GM12801 (cell line): ENCODE results near the gene UNC5C.

Experiments
- TF ChIP-seq, protein P1 (sequence below): IDR thresholded peaks from one replicate; pipeline ENCODE4 v1.5.1; 2011; ENCODE audit warnings: control low read depth; ENCODE audit not compliant: insufficient read length; ENCODE audit errors: extremely low read depth

The UNC5C gene

DNA sequence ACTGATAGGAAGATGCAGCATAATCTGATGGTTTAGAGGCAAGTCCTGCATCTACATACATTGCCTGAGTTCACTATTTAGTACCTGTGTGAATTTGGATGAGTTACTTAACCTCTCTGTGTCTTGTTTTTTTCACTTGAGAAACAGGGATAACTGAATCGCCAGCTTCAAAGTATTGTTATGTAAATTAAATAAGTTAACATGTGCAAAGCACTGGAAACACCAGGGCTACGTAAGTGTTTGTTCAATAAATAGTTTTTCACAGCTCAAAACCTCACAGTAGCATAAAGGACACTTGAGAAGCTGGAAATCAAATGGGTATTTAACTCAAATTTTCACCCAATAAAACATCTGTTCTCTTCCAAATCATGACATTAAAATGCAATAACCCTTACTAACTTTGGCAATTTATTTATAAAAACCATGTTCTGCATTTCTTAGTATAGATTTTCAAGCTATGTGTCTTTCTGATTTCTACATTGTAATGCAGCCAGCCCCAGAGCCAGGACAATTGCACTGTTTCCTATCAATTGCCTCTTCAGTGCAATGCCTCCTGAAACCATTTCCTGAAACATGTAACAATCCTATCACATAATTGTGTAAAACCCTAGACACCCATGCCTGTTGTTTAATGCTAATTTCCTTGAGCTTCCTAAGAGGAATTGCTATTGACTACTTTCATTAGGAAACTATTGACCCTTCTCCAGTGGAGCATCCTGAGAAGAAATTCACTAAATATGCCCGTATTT, 177.1 kb downstream of the UNC5C start:
- TF ChIP-seq, protein P1, sequence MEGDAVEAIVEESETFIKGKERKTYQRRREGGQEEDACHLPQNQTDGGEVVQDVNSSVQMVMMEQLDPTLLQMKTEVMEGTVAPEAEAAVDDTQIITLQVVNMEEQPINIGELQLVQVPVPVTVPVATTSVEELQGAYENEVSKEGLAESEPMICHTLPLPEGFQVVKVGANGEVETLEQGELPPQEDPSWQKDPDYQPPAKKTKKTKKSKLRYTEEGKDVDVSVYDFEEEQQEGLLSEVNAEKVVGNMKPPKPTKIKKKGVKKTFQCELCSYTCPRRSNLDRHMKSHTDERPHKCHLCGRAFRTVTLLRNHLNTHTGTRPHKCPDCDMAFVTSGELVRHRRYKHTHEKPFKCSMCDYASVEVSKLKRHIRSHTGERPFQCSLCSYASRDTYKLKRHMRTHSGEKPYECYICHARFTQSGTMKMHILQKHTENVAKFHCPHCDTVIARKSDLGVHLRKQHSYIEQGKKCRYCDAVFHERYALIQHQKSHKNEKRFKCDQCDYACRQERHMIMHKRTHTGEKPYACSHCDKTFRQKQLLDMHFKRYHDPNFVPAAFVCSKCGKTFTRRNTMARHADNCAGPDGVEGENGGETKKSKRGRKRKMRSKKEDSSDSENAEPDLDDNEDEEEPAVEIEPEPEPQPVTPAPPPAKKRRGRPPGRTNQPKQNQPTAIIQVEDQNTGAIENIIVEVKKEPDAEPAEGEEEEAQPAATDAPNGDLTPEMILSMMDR: no peak

DNA sequence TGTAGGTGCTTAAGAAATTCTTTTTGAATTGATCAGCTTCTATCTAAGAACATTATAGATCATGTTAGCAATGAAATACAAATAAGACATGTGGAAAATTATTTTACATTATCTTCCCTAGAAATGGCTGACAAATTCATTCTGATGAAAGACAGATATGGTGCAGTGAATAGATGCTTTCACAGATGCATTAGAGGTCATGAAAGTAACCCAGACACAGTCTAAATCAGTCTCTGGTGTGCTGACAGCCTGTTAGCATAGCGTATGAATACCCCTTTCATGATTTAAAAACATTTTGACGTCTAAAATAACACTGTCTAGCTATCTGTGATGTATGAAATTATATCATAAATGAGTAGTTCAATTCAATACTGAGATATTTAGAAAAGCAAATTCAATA, 180.9 kb downstream of the UNC5C start:
- TF ChIP-seq, protein P1: no peak

DNA sequence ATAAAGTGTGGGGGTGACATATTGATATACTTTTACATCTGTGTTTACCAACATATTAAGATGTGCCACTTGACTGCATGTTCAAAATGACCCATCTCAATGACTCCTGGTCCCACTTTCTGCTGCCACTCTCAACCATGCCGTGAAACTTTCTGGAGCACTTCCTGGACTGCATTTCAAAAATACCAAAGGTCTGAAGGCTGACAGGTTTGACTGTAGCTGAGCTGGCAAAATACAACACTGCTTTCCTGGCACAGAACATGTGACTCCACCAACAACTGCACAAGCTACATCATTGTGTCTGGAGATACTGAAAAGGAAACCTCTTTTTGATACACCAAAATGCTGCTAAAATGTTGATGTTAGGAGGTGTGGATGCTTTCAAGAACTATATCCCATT, 184.8 kb downstream of the UNC5C start:
- TF ChIP-seq, protein P1: no peak

DNA sequence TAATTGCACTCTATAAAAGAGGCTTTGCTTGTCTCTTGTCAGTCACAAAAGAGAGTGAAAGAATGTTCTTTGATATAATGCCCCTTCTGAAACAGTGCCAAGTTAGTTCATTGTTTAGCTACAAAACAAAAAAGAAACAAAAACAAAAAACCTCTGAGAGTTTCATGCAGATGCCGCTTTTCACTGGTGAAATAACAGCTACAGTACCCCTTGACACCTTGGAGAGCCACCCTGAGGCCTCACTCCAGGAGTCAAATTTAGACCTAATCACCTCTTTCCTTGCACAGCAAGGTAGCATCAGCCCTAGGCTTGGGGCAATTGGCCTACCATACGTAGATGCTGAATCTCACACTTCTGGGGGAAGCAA, 185.2 kb downstream of the UNC5C start:
- TF ChIP-seq, protein P1: no peak

DNA sequence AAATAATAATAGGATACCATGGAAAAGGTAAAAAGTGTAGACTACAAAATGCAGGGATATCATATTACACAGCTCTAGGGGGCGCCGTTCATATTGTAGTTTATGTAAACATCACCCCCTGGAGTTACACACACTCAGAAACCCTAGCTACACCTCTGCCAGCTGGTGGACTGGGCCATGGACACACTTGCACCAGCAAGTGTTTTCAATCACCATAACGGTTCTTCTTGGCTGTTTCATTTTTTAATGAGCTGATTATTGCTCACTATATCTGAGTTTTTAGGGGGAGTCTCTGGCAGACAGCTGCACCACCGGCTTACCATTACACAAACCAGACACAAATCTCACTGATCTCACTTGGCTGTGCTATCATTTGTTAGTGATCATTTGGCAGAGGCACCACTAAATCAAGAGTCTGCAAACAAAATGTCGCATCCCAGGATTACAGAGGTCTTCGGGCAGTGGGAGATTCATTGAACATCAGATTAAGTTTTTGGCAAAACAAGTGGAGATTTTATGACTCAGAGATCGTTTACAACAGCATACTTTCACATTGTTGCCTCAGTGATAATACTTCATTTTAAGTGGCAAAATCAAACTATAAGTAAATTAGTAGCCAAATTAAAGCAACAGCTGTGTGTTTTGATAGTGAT, 185.7 kb downstream of the UNC5C start:
- TF ChIP-seq, protein P1: no peak

DNA sequence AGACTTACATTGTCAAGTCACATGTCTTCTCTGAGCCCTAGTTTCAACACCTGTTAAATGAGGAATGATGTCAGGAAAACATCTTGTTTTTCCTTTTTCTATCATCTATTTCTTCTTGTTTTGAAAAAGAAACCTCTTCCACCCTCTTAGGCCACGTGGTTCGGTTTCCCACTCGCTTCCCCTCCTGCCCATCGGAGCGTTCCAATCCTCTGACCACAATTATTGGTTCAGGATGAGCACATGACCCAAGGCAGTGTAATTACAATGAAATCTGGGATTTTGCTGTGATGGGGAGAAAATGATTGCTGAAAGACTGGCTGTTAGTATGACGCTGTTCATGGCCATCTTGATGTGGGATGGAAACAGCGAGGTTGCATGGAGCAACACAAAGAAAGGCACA, 186.7 kb downstream of the UNC5C start:
- TF ChIP-seq, protein P1: no peak

DNA sequence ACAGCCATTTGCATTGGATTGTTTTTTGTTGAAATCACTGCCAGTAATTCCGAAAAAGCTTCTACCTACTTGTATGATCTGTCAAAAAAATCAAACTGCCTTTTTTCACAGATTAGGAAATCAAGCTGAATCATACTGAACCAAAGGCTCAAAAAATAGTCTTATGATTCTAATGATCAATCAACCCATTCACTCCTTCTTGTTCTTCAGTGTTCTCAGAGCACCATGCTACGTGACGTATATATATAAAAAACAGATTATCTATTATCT, 187.1 kb downstream of the UNC5C start:
- TF ChIP-seq, protein P1: no peak
